Stomach smooth muscle (tissue), 2 donors: Measurements from ENCODE around the gene RPS4Y2.

ENCODE experiments used
- H3K27ac ChIP-seq: one replicate; pipeline ENCODE4 v1.7.0; 2013; ENCODE audit warnings: mild to moderate bottlenecking, low read length, inconsistent platforms
- H3K27me3 ChIP-seq, 2 donors: one replicate each; pipeline ENCODE4 v1.7.0; 2013; ENCODE audit warnings: low read length in 2 of 2; ENCODE audit not compliant: insufficient read depth in 2 of 2, control insufficient read depth in 1 of 2
- H3K36me3 ChIP-seq, 2 donors: one replicate each; pipeline ENCODE4 v1.7.0; 2013; ENCODE audit warnings: low read length in 2 of 2; ENCODE audit not compliant: control insufficient read depth in 2 of 2, insufficient read depth in 2 of 2
- H3K4me1 ChIP-seq: one replicate; pipeline ENCODE4 v1.7.0; 2013; ENCODE audit warnings: low read length; ENCODE audit not compliant: control insufficient read depth, insufficient read depth
- H3K4me3 ChIP-seq, 2 donors: one replicate each; pipeline ENCODE4 v1.7.0; 2013; ENCODE audit warnings: low read length in 2 of 2
- H3K9ac ChIP-seq, 2 donors: one replicate each; pipeline ENCODE4 v1.7.0; 2013; ENCODE audit warnings: low read length in 2 of 2, mild to moderate bottlenecking in 1 of 2
- H3K9me3 ChIP-seq, 2 donors: one replicate each; pipeline ENCODE4 v1.7.0; 2013; ENCODE audit warnings: low read length in 2 of 2; ENCODE audit not compliant: control insufficient read depth in 2 of 2
- donor health status: healthy.
- donor health status: Pancreatic carcinoma.

Gene RPS4Y2

DNA sequence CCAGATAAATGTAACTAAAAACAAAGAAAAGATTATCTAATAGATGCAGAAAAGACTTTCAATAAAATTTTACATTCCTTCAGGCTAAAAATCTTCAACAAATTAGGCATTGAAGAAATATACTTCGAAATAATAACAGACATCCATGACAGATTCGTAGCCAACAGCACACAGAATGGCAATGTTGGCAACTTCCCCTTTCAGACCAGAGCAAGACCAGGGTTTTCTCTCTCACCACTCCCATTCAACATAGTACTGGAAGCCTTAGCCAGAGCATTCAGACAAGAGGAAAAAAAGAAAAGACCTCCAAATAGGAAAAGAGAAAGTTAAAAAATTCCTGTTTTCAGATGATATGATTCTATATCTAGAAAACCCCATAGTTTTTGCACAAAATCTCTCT lies 61.2 kb downstream of the RPS4Y2 start:
- H3K9ac ChIP-seq: no peak overlapping the region
- no peaks in the 10 kb centered on the region for H3K9me3 ChIP-seq
- no peaks in the 10 kb centered on the region for H3K27me3 ChIP-seq
- H3K36me3 ChIP-seq: no peaks in the 10 kb centered on the region
- H3K4me1 ChIP-seq: no peaks in the 10 kb centered on the region
- no peak overlapping the region for H3K27ac ChIP-seq
- H3K4me3 ChIP-seq: no peak overlapping the region
